ENCODE measurements around the gene HIVEP3. TPM values are rescaled to one million over a fixed set of nuclear protein-coding genes. Genes with fewer than 3 reads are reported as not detected.

Gene HIVEP3
- polyA plus RNA-seq, 1 donor (not counting 4 experiments of a cell fraction or from before 2014, with no cell fraction given), result 1.1 TPM

DNA sequence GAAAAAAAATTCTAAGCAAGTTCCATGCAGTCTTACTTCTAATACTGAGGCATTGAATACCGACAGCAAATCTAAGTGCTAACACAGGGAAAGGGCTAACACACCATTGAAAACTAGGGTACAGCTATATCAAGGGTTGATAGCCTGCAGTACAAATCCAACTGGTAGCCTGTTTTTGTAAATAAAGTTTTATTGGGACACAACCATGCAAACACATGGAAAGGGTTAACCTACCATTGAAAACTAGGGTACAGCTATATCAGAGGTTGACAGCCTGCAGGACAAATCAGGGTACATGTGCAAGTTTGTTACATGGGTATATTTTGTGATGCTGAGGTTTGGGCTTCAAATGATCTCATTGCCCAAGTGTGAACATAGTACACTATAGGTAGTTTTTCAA lies 212.9 kb downstream of the HIVEP3 start:
- Histone ChIP-seq H3K27me3 (ENCODE audit: control insufficient read depth, extremely low read depth, insufficient read depth, low read length) (peaks cover 4% of the 10 kb centered on the region), H3K4me3 (ENCODE audit: control insufficient read depth in 2 of 3, extremely low read depth in 1 of 3, insufficient read depth in 2 of 3, low read depth in 1 of 3, low read length in 3 of 3) (no peak overlapping the region), H3K9me3 (ENCODE audit: control insufficient read depth, low read depth, low read length) (no peaks in the 10 kb centered on the region), H3K36me3 (ENCODE audit: control insufficient read depth in 2 of 2, extremely low read depth in 1 of 2, insufficient read depth in 2 of 2, low read length in 2 of 2) (no peaks in the 10 kb centered on the region), H3K9ac (ENCODE audit: control insufficient read depth, extremely low read depth, insufficient read depth, low read length) (no peak overlapping the region), H3K79me2 (ENCODE audit: control insufficient read depth, insufficient read depth, low read length) (no peaks in the 10 kb centered on the region), H2AFZ (ENCODE audit: control insufficient read depth, low read length) (no peak overlapping the region), H3K4me2 (ENCODE audit: control insufficient read depth, extremely low read depth, insufficient read depth, low read depth, low read length) (no peak overlapping the region), H3K27ac (ENCODE audit: control insufficient read depth, insufficient read depth, low read length) (no peak overlapping the region), H3K9me1 (ENCODE audit: control insufficient read depth, extremely low read depth, insufficient read depth, low read length) (no peaks in the 10 kb centered on the region), H3K4me1 (ENCODE audit: control insufficient read depth, extremely low read depth, insufficient read depth, low read length) (no peaks in the 10 kb centered on the region), H4K20me1 (ENCODE audit: control insufficient read depth, extremely low read depth, insufficient read depth, low read length) (no peaks in the 10 kb centered on the region)
- dilution Hi-C loops (cut with MboI; ENCODE audit: extremely low pct_ligation_motif_present, low sequenced_read_pairs), result no loop called here
- DNase-seq (ENCODE audit: low read depth, low spot score), result no peak
- no peak for FAIRE-seq
- no peak for TF ChIP-seq EZH2 (IDR thresholded peaks at IDR 0.05; ENCODE audit: low read length)

DNA sequence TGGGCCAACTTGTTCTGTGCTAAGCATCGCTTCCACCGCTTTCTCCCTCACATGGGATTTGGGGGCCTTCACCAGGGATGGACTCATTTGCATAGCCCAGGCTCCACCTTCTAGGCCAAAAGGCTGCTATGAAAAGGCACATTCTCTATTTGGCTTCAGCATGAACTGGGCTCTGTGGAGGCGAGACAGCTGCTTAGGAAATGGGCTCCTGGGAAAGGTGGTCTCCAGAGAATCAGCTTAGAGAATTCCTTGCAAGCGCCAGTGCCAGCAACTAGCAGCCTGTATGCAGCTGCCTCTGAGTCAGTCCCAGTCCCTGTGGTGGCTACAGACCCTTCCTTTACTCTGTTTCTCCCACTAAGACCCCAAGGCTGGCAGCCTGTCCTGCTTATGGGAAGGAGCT lies 214.5 kb downstream of the HIVEP3 start:
- no peak for TF ChIP-seq EZH2 (IDR thresholded peaks at IDR 0.05; ENCODE audit: low read length)
- TF ChIP-seq CTCF (optimal IDR thresholded peaks at IDR 0.05 in 1 of 3, IDR thresholded peaks at IDR 0.05 in 1 of 3, conservative IDR thresholded peaks at IDR 0.05 in 1 of 3; ENCODE audit: extremely low read depth in 1 of 3, insufficient read depth in 2 of 3, low read length in 3 of 3), result no peak
- no peaks in the 10 kb centered on the region for H3K36me3 ChIP-seq (ENCODE audit: control insufficient read depth in 2 of 2, extremely low read depth in 1 of 2, insufficient read depth in 2 of 2, low read length in 2 of 2)
- H3K9me1 ChIP-seq (ENCODE audit: control insufficient read depth, extremely low read depth, insufficient read depth, low read length), result no peaks in the 10 kb centered on the region
- H2AFZ ChIP-seq (ENCODE audit: control insufficient read depth, low read length), result no peak overlapping the region
- H4K20me1 ChIP-seq (ENCODE audit: control insufficient read depth, extremely low read depth, insufficient read depth, low read length), result no peaks in the 10 kb centered on the region
- no peak overlapping the region for H3K9ac ChIP-seq (ENCODE audit: control insufficient read depth, extremely low read depth, insufficient read depth, low read length)
- dilution Hi-C loops (cut with MboI; ENCODE audit: extremely low pct_ligation_motif_present, low sequenced_read_pairs), result no loop called here
- H3K79me2 ChIP-seq (ENCODE audit: control insufficient read depth, insufficient read depth, low read length), result no peaks in the 10 kb centered on the region
- no peak for FAIRE-seq
- no peaks in the 10 kb centered on the region for H3K9me3 ChIP-seq (ENCODE audit: control insufficient read depth, low read depth, low read length)
- H3K27ac ChIP-seq (ENCODE audit: control insufficient read depth, insufficient read depth, low read length), result no peak overlapping the region
- H3K4me2 ChIP-seq (ENCODE audit: control insufficient read depth, extremely low read depth, insufficient read depth, low read depth, low read length), result no peak overlapping the region
- DNase-seq (ENCODE audit: low read depth, low spot score), result no peak
- H3K27me3 ChIP-seq (ENCODE audit: control insufficient read depth, extremely low read depth, insufficient read depth, low read length), result peaks cover 4% of the 10 kb centered on the region
- no peaks in the 10 kb centered on the region for H3K4me1 ChIP-seq (ENCODE audit: control insufficient read depth, extremely low read depth, insufficient read depth, low read length)
- H3K4me3 ChIP-seq (ENCODE audit: control insufficient read depth in 2 of 3, extremely low read depth in 1 of 3, insufficient read depth in 2 of 3, low read depth in 1 of 3, low read length in 3 of 3), result no peak overlapping the region

DNA sequence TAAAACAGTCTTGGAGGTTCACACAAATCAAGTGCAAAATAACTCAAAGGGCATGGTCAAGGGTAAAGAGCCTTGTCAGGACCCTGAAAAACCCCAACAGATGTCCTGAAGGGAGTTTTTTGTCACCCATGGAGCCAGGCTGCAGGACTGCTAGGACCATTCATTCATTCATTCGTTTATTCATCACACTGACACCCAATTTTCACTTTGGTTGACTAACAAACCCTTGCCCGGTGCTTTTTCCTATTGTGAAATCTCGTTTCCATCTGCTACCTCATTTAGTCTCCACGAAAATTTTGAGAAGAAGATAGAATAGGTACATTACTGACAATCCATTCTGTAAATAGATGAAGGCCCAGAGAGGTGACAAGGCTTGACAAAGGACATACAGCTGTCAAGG lies 216.0 kb downstream of the HIVEP3 start:
- no peak overlapping the region for H3K4me3 ChIP-seq (ENCODE audit: control insufficient read depth in 2 of 3, extremely low read depth in 1 of 3, insufficient read depth in 2 of 3, low read depth in 1 of 3, low read length in 3 of 3)
- no peaks in the 10 kb centered on the region for H3K4me1 ChIP-seq (ENCODE audit: control insufficient read depth, extremely low read depth, insufficient read depth, low read length)
- TF ChIP-seq EZH2 (IDR thresholded peaks at IDR 0.05; ENCODE audit: low read length), result no peak
- TF ChIP-seq CTCF (optimal IDR thresholded peaks at IDR 0.05 in 1 of 3, IDR thresholded peaks at IDR 0.05 in 1 of 3, conservative IDR thresholded peaks at IDR 0.05 in 1 of 3; ENCODE audit: extremely low read depth in 1 of 3, insufficient read depth in 2 of 3, low read length in 3 of 3), result no peak
- H3K9me3 ChIP-seq (ENCODE audit: control insufficient read depth, low read depth, low read length), result no peaks in the 10 kb centered on the region
- no peaks in the 10 kb centered on the region for H3K79me2 ChIP-seq (ENCODE audit: control insufficient read depth, insufficient read depth, low read length)
- no peaks in the 10 kb centered on the region for H4K20me1 ChIP-seq (ENCODE audit: control insufficient read depth, extremely low read depth, insufficient read depth, low read length)
- no peak for FAIRE-seq
- no peaks in the 10 kb centered on the region for H3K9me1 ChIP-seq (ENCODE audit: control insufficient read depth, extremely low read depth, insufficient read depth, low read length)
- no peak overlapping the region for H3K4me2 ChIP-seq (ENCODE audit: control insufficient read depth, extremely low read depth, insufficient read depth, low read depth, low read length)
- peaks cover 4% of the 10 kb centered on the region for H3K27me3 ChIP-seq (ENCODE audit: control insufficient read depth, extremely low read depth, insufficient read depth, low read length)
- no peak overlapping the region for H3K27ac ChIP-seq (ENCODE audit: control insufficient read depth, insufficient read depth, low read length)
- dilution Hi-C loops (cut with MboI; ENCODE audit: extremely low pct_ligation_motif_present, low sequenced_read_pairs), result no loop called here
- no peak overlapping the region for H2AFZ ChIP-seq (ENCODE audit: control insufficient read depth, low read length)
- DNase-seq (ENCODE audit: low read depth, low spot score), result no peak
- no peak overlapping the region for H3K9ac ChIP-seq (ENCODE audit: control insufficient read depth, extremely low read depth, insufficient read depth, low read length)
- no peaks in the 10 kb centered on the region for H3K36me3 ChIP-seq (ENCODE audit: control insufficient read depth in 2 of 2, extremely low read depth in 1 of 2, insufficient read depth in 2 of 2, low read length in 2 of 2)

All from keratinocyte (primary cell).